Peyer's patch (tissue), 4 donors: ENCODE results near the gene LTBP2.

Experiments
- CTCF ChIP-seq, 6 experiments: fragments of 450-650 bp in 4 of 6; fragments of 200-600 bp in 2 of 6; sonication (generic) in 1 of 6; IDR thresholded peaks; one replicate each; pipeline ENCODE4 v1.5.1; 2017 to 2019; ENCODE audit warnings: antibody characterized with exemption in 6 of 6, mild to moderate bottlenecking in 3 of 6, moderate library complexity in 1 of 6
- POLR2A ChIP-seq, 2 donors: fragments of 450-650 bp; IDR thresholded peaks; one replicate each; pipeline ENCODE4 v1.5.1; 2017; ENCODE audit warnings: antibody characterized with exemption in 2 of 2, mild to moderate bottlenecking in 2 of 2, moderate library complexity in 2 of 2

- TF ChIP-seq CTCF (IDR thresholded peaks at IDR 0.05) (no peak), POLR2A (IDR thresholded peaks at IDR 0.05) (no peak)
These were observed 15.1 kb downstream of the LTBP2 start for GRCh38 chr14:74596741-74597450.
